ENCODE results near the gene PFKL. TPM values are rescaled to one million over a fixed set of nuclear protein-coding genes. Genes with fewer than 3 reads are reported as not detected.

PFKL gene
- 27.8 to 61.6 TPM (median 51.6 TPM) in 5 replicates for total RNA-seq (2022; extraction: Qiagen RNA extraction; ENCODE audit: low read depth)

DNA sequence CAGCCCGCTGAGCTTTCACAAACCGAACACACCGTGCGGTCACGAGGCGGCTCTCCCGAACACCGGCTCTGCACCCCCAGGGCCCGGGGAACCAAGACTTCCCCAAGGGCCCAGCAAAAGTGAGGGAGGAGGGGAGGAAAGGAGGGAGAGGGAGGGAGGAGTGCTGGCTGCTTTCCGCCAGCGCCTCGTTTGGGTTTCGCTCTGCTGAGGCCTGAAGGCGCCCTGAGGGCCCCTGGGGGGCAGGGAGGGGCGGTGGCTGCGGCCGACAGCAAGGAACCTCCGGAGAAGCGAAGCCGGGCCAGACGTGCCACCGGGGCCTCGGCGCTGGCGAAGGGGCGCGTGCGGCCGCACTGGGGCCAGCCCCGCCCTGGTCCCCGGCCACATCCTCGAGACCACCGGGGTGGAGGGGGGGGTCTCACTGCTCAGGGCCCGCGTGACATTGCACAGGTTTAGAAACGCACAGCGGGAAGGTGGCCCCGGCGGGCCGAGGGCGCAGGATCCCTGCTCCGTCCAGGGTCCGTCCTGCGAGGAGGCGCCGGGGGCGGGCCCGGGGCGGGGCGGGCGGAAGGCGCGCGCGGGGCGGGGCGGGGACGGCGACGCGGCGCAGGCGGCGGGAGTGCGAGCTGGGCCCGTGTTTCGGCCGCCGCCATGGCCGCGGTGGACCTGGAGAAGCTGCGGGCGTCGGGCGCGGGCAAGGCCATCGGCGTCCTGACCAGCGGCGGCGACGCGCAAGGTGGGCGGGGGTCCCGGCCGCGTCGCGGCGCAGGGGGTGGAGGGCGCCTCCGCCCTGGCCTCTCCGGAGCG lies at the start of gene PFKL:
Gene PFKL (plus strand): TSS at position 596 of the 804 bp plus-strand sequence. CDS start 53 bp downstream, at position 649.

DNA sequence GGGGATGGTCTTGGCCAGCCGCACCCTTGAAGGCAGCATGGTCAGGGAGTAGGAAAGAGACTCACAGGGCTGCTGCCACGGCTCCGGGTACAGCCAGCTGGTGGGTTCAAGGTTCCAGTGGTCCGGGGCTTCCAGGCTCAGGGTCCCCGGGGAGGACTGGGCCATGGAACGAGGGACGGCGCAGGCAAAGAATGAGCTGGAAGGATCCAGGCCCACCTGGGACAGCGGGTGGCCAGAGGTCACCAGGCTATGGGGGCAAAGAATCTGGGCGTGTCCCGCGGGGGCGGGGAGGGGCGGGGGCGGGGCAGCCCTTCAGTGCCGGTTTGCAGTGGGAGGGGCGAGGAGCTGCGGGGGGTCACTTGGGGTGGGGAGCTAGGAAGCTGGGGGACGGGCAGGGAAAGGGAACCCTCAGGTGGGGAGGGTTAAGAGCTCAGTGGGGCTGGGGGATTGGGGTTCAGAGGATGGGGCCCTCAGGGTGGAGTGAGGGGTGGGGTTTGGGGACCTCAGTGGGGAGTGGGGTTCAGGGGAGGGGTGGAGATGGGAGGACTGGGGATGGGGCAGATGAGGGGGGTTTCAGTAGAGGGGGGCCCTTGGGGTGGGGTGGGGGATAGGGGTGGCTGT lies 38.1 kb upstream of the PFKL start, which contains the start of gene DNMT3L:
Gene DNMT3L (minus strand): TSS at position 223 of the 621 bp plus-strand sequence. CDS start 638 bp downstream, outside the sequence.

DNA sequence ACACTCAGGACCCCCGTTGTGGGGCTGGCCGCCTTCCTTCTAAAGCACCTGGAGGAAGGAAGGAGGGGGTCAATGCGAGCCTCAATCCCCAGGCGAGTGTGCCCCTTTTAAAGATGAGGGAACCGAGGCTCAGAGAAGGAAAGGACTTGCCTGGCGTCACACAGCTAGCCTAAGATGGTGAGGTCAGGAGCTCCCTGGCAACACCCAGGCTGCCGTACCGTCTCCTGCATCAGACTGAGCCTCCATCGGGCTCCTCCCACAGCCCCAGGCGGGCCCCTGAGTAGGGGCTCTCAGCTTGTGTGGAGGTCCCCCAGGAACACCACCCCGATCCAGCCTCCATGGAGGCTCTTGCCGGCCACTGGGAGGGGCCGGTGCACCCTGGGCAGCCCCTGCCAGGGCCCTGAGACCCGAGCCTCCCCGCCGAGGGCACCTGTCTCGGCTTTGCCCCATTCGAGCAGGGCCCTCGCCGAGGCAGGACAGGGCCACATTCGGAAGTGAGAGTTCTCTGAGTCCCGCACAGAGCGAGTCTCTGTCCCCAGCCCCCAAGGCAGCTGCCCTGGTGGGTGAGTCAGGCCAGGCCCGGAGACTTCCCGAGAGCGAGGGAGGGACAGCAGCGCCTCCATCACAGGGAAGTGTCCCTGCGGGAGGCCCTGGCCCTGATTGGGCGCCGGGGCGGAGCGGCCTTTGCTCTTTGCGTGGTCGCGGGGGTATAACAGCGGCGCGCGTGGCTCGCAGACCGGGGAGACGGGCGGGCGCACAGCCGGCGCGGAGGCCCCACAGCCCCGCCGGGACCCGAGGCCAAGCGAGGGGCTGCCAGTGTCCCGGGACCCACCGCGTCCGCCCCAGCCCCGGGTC lies 14.5 kb upstream of the PFKL start, which contains the start of gene AIRE:
Gene AIRE (plus strand): TSS at position 739 of the 855 bp plus-strand sequence. CDS start 131 bp downstream, outside the sequence.

DNA sequence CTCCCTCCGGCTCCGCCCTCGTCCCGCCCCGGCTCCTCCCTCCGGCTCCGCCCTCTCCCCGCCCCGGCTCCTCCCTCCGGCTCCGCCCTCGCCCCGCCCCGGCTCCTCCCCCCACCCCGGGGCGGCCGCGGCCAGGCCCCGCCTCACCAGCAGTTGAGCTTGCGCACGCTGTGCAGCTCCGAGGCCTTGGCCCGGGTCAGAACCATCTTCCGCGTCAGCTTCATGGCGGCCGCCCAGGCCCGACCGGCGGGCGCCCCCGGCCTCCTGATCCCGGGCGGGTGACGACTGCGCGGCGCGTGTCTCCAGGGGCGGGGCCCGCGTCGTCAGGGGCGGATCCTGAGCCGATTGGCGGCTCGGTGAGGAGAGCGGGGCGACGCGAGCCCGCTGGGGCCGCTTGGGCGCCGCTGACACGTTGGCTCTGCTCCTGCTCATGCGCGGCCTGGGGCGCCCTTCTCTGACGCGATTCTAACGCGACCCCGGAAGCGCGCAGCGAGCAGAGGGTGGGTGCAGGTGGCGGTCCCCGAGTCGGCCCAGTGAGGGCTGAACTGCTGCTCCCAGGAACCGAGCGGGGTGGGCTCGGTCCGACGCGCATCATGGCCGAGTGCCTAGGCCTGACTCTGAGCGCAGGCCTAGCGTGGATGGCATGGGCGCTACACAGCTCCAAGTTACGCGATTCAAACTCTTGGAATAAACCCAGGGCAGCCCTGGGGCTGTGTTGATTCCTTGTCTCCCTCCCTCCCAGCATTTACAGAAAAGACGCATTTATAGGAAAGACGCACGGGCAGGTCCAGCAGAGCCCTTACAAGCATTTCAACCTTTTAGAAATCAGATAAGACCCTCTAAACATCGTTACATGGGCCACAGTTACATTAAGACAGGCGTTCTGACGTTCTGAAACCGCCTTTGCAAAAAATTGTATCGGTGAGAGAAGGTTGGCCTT lies 39.4 kb downstream of the PFKL start, which contains the start of gene CFAP410:
Gene CFAP410 (minus strand): TSS at position 420 of the 940 bp plus-strand sequence. CDS start 196 bp downstream, at position 224.

DNA sequence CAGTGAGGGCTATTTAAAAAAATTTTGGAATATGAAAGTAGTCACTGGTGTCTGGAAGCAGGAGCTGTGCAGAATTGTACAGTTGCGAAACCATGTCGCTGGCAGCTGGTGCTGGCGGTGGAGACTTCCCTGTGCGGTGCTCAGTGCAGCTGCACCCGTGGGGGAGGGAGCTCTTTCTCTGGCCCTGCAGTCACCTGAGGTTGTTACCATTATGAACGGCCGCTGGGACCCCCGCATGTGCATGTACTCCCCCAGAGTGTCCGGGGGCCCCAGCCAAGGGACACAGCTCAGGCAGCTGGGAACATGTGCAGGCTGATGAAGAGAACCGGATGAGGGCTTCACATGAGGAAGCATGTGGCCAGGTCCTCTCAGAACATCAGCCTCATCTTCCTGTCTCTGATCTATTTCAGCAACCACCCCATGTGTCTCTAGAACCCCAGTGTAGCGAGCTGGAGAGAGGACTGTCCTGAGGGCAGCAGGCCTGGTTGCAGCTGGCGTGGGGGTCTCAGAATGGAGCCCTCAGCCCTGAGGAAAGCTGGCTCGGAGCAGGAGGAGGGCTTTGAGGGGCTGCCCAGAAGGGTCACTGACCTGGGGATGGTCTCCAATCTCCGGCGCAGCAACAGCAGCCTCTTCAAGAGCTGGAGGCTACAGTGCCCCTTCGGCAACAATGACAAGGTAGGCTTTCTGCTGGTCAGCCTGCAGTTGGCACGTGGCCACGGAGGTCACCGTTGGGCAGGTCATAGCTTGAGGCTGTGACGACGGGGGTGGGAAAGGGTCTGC lies 53.5 kb downstream of the PFKL start, which contains the start of gene TRPM2:
Gene TRPM2 (plus strand): TSS at position 431 of the 780 bp plus-strand sequence. CDS start 80 bp downstream, at position 511.

Other genes with a start within 250 kb of the PFKL start
- 1.2 to 3.7 TPM (median 2.2 TPM) in 5 replicates for gene PWP2, start 192.7 kb upstream of the PFKL start, total RNA-seq (2022; extraction: Qiagen RNA extraction; ENCODE audit: low read depth)
- 1.2 to 5.5 TPM (median 3.3 TPM) in 5 replicates for gene GATD3, start 166.4 kb upstream of the PFKL start, total RNA-seq (2022; extraction: Qiagen RNA extraction; ENCODE audit: low read depth)
- gene ICOSLG, start 59.1 kb upstream of the PFKL start, total RNA-seq (2022; extraction: Qiagen RNA extraction; ENCODE audit: low read depth): 2.0 to 3.6 TPM (median 3.2 TPM) in 5 replicates
- not detected in 5 replicates for gene DNMT3L, start 38.2 kb upstream of the PFKL start, total RNA-seq (2022; extraction: Qiagen RNA extraction; ENCODE audit: low read depth)
- not detected in 5 replicates for gene AIRE, start 14.2 kb upstream of the PFKL start, total RNA-seq (2022; extraction: Qiagen RNA extraction; ENCODE audit: low read depth)
- 4.2 to 10.9 TPM (median 8.3 TPM) in 5 replicates for gene CFAP410, start 39.3 kb downstream of the PFKL start, total RNA-seq (2022; extraction: Qiagen RNA extraction; ENCODE audit: low read depth)
- 4.8 to 9.0 TPM (median 8.0 TPM) in 5 replicates for gene TRPM2, start 53.6 kb downstream of the PFKL start, total RNA-seq (2022; extraction: Qiagen RNA extraction; ENCODE audit: low read depth)
- gene LRRC3, start 155.5 kb downstream of the PFKL start, total RNA-seq (2022; extraction: Qiagen RNA extraction; ENCODE audit: low read depth): 0.95 to 2.4 TPM (median 1.9 TPM) in 5 replicates
- gene KRTAP10-1, start 240.1 kb downstream of the PFKL start, total RNA-seq (2022; extraction: Qiagen RNA extraction; ENCODE audit: low read depth): not detected in 5 replicates